Measurements from ENCODE around the gene GFOD1. TPM values are rescaled to one million over a fixed set of nuclear protein-coding genes. Genes with fewer than 3 reads are reported as not detected.

Gene GFOD1
- total and polyA plus RNA-seq, 10 of the 15 experiments (the other 5 are each of a cell fraction or from before 2014, with no cell fraction given), result 6.5 to 41.4 (median 16.0) TPM

GRCh38 chr6:13357551-13358075, 129.8 kb downstream of the GFOD1 start:
- H2AFZ ChIP-seq (ENCODE audit: control insufficient read depth, low read depth, low read length), result peak overlapping the region; percentile 20; the same call in 1 of the 2 replicates
- ATAC-seq (no peak), FAIRE-seq (no peak), DNase-seq (ENCODE audit: low read depth, low spot score) (no peak)
- no peak overlapping the region for H3K4me3 ChIP-seq
- H3K4me1 ChIP-seq (ENCODE audit: control insufficient read depth, insufficient read depth, low read length), result peaks cover 36% of the 10 kb centered on the region
- RAD21 ChIA-PET (ENCODE audit: unreplicated experiment), result interaction anchor here (0.6 to 7.2 kb wide), 13 partner anchors 12 to 217 kb away, joined by 3 to 126 read pairs (median 13); partner anchors contain the start of gene SIRT5
- 0 out of 2 replicates have a peak overlapping the region, but pooled peaks have one; percentile 56 for H3K9ac ChIP-seq (ENCODE audit: control insufficient read depth, insufficient read depth, low read length)
- no peaks in the 10 kb centered on the region for H4K20me1 ChIP-seq (ENCODE audit: control insufficient read depth, insufficient read depth)
- WGBS (ENCODE audit: insufficient coverage, insufficient replicate concordance, low lambda C conversion rate, missing lambda C conversion rate), result 80% methylated on average over 14 of the region's 14 CpGs
- H3K4me2 ChIP-seq (ENCODE audit: control insufficient read depth, insufficient read depth), result peak overlapping the region; percentile 99
- no peaks in the 10 kb centered on the region for H3K27me3 ChIP-seq (replicated peaks in 1 of 2; ENCODE audit: control insufficient read depth in 2 of 2, insufficient read depth in 2 of 2, low read length in 1 of 2)
- CTCF ChIA-PET, result interaction anchor here (0.6 to 6.4 kb wide), 17 partner anchors 9 to 217 kb away, joined by 3 to 41 read pairs (median 4); partner anchors contain the start of gene SIRT5
- peaks cover 1 to 3% of the 10 kb centered on the region in 2 experiments; a peak in 3 of 4 replicates for H3K36me3 ChIP-seq (ENCODE audit: control insufficient read depth in 2 of 2, insufficient read depth in 2 of 2, low read length in 1 of 2)
- intact Hi-C loops (cut with micrococcal nuclease; ENCODE audit: unreplicated experiment), result no loop called here
- H3K79me2 ChIP-seq (ENCODE audit: control insufficient read depth, insufficient read depth, low read length), result no peaks in the 10 kb centered on the region
- no TSS peak for BruUV-seq (replicated peaks)
- TF ChIP-seq IKZF2 (IDR thresholded peaks at IDR 0.05), result 0 out of 4 replicates have a peak, but pooled peaks of 1 of the 2 experiments have one; percentile 10
- no peak for TF ChIP-seq TARDBP (IDR thresholded peaks at IDR 0.05; ENCODE audit: borderline replicate concordance)
- no peaks in the 10 kb centered on the region for H3K9me3 ChIP-seq (replicated peaks; ENCODE audit: control insufficient read depth, insufficient read depth, low read length)
- H3K27ac ChIP-seq (ENCODE audit: control insufficient read depth, insufficient read depth), result peak overlapping the region; percentile 94
- SMC1A ChIA-PET (ENCODE audit: uncharacterized antibody, unreplicated experiment), result interaction anchor here (0.6 to 11.1 kb wide), 21 partner anchors 11 to 229 kb away, joined by 3 to 178 read pairs (median 6); no protein-coding TSS in a partner anchor
- in situ Hi-C loops (cut with MboI), result no loop called here
- POLR2A ChIA-PET, result interaction anchor here (0.6 to 7.0 kb wide), 9 partner anchors 15 to 1023 kb away, joined by 3 to 45 read pairs (median 5); no protein-coding TSS in a partner anchor

GRCh38 chr6:13355999-13356785, 131.2 kb downstream of the GFOD1 start:
- no peaks in the 10 kb centered on the region for H4K20me1 ChIP-seq (ENCODE audit: control insufficient read depth, insufficient read depth)
- ATAC-seq (peak; percentile 90), FAIRE-seq (peak; percentile 91), DNase-seq (ENCODE audit: low read depth, low spot score) (peak; percentile 92)
- ChIA-PET SMC1A (ENCODE audit: uncharacterized antibody, unreplicated experiment) (interaction anchor here (0.7 to 11.1 kb wide), 16 partner anchors 14 to 219 kb away, joined by 3 to 178 read pairs (median 6); no protein-coding TSS in a partner anchor), RAD21 (ENCODE audit: unreplicated experiment) (interaction anchor here (0.7 to 7.2 kb wide), 25 partner anchors 12 to 219 kb away, joined by 3 to 126 read pairs (median 6); partner anchors contain the start of genes SIRT5 and TBC1D7), CTCF (interaction anchor here (1.5 to 6.4 kb wide), 10 partner anchors 12 to 219 kb away, joined by 4 to 41 read pairs (median 17); partner anchors contain the start of gene SIRT5), POLR2A (interaction anchor here (0.8 to 7.0 kb wide), 10 partner anchors 15 to 75 kb away, joined by 3 to 45 read pairs (median 6); no protein-coding TSS in a partner anchor)
- no peaks in the 10 kb centered on the region for H3K27me3 ChIP-seq (replicated peaks in 1 of 2; ENCODE audit: control insufficient read depth in 2 of 2, insufficient read depth in 2 of 2, low read length in 1 of 2)
- 0% methylated on average over 6 of the region's 6 CpGs for WGBS (ENCODE audit: insufficient coverage, insufficient replicate concordance, low lambda C conversion rate, missing lambda C conversion rate)
- intact Hi-C loops (cut with micrococcal nuclease; ENCODE audit: unreplicated experiment) (loop anchor here (1.0 kb wide), 2 partner anchors 19 to 72 kb away; no protein-coding TSS in a partner anchor), in situ Hi-C loops (cut with MboI) (no loop called here)
- no peak overlapping the region; the same call in 1 of the 2 replicates for H2AFZ ChIP-seq (ENCODE audit: control insufficient read depth, low read depth, low read length)
- peak overlapping the region; percentile 58 for H3K4me3 ChIP-seq
- H3K9me3 ChIP-seq (replicated peaks; ENCODE audit: control insufficient read depth, insufficient read depth, low read length), result no peaks in the 10 kb centered on the region
- peak overlapping the region; percentile 49 for H3K9ac ChIP-seq (ENCODE audit: control insufficient read depth, insufficient read depth, low read length)
- peak overlapping the region; percentile 99 for H3K4me2 ChIP-seq (ENCODE audit: control insufficient read depth, insufficient read depth)
- peaks cover 36% of the 10 kb centered on the region for H3K4me1 ChIP-seq (ENCODE audit: control insufficient read depth, insufficient read depth, low read length)
- TSS peak; percentile 91 for BruUV-seq (replicated peaks)
- H3K36me3 ChIP-seq (ENCODE audit: control insufficient read depth in 2 of 2, insufficient read depth in 2 of 2, low read length in 1 of 2), result no peaks in the 10 kb centered on the region
- H3K79me2 ChIP-seq (ENCODE audit: control insufficient read depth, insufficient read depth, low read length), result no peaks in the 10 kb centered on the region
- peak overlapping the region; percentile 94 for H3K27ac ChIP-seq (ENCODE audit: control insufficient read depth, insufficient read depth)
- TF ChIP-seq TCF7 (IDR thresholded peaks at IDR 0.05; ENCODE audit: borderline replicate concordance), result peak; percentile 87
- TF ChIP-seq EED (IDR thresholded peaks at IDR 0.05; ENCODE audit: low read depth), result peak; percentile 15; the same call in 1 of the 2 replicates
- TF ChIP-seq RB1 (IDR thresholded peaks at IDR 0.05; ENCODE audit: borderline replicate concordance), result no peak
- TF ChIP-seq YBX1 (IDR thresholded peaks at IDR 0.05), result no peak
- TF ChIP-seq PKNOX1 (IDR thresholded peaks at IDR 0.05), result peak; percentile 45; the same call in 1 of the 2 replicates
- no peak for TF ChIP-seq CBFB (IDR thresholded peaks at IDR 0.05; ENCODE audit: low read depth)
- peak; percentile 77; the same call in 1 of the 2 replicates for TF ChIP-seq ATF2 (IDR thresholded peaks at IDR 0.05; ENCODE audit: low read length)
- 0 out of 2 replicates have a peak, but pooled peaks have one; percentile 75 for TF ChIP-seq CBX5 (IDR thresholded peaks at IDR 0.05; ENCODE audit: low read depth)
- TF ChIP-seq NR2F1 (conservative IDR thresholded peaks at IDR 0.05), result no peak
- no peak; the same call in 1 of the 2 replicates for TF ChIP-seq CHD2 (IDR thresholded peaks at IDR 0.05; ENCODE audit: borderline replicate concordance, low read depth, low read length)

All from GM12878 (cell line).